IPS-15b (cell line): Measurements from ENCODE around the gene AMDHD2.

ENCODE experiments used
- H3K27me3 ChIP-seq: one replicate; pipeline ENCODE4 v1.6.1; 2013; ENCODE audit warnings: low read length; ENCODE audit not compliant: control insufficient read depth, insufficient read depth
- H3K36me3 ChIP-seq: one replicate; pipeline ENCODE4 v1.6.1; 2013; ENCODE audit warnings: low read length; ENCODE audit not compliant: control insufficient read depth, insufficient read depth
- H3K4me1 ChIP-seq: one replicate; pipeline ENCODE4 v1.6.1; 2013; ENCODE audit warnings: mild to moderate bottlenecking, low read length; ENCODE audit not compliant: control insufficient read depth, insufficient read depth
- H3K4me3 ChIP-seq: one replicate; pipeline ENCODE4 v1.5.1; 2013; ENCODE audit warnings: low read depth, low read length
- H3K9ac ChIP-seq: one replicate; pipeline ENCODE4 v1.6.1; 2013; ENCODE audit warnings: low read depth, mild to moderate bottlenecking, low read length
- H3K9me3 ChIP-seq: one replicate; pipeline ENCODE4 v1.6.1; 2013; ENCODE audit warnings: mild to moderate bottlenecking, low read length; ENCODE audit not compliant: control insufficient read depth, insufficient read depth

The AMDHD2 gene

GRCh38 chr16:2507052-2507659 is 13.0 kb upstream of the AMDHD2 start:
- Histone ChIP-seq H3K9me3 (no peaks in the 10 kb centered on the region), H3K27me3 (no peaks in the 10 kb centered on the region), H3K36me3 (no peaks in the 10 kb centered on the region), H3K4me1 (no peaks in the 10 kb centered on the region), H3K9ac (no peak overlapping the region), H3K4me3 (no peak overlapping the region)

- H3K36me3 ChIP-seq, result no peaks in the 10 kb centered on the region
- peaks cover under 1% of the 10 kb centered on the region for H3K4me1 ChIP-seq
Observed at GRCh38 chr16:2507665-2508064, 12.5 kb upstream of the AMDHD2 start.

GRCh38 chr16:2508722-2509400 is 11.3 kb upstream of the AMDHD2 start:
- Histone ChIP-seq H3K9ac (no peak overlapping the region), H3K4me3 (no peak overlapping the region), H3K9me3 (no peaks in the 10 kb centered on the region), H3K36me3 (no peaks in the 10 kb centered on the region), H3K4me1 (peaks cover 6% of the 10 kb centered on the region), H3K27me3 (no peaks in the 10 kb centered on the region)

More at GRCh38 chr16:2507665-2508064, 12.5 kb upstream of the AMDHD2 start:
- no peaks in the 10 kb centered on the region for H3K27me3 ChIP-seq
- H3K9ac ChIP-seq, result no peak overlapping the region
- no peaks in the 10 kb centered on the region for H3K9me3 ChIP-seq
- H3K4me3 ChIP-seq, result no peak overlapping the region

- Histone ChIP-seq H3K4me1 (peaks cover 7% of the 10 kb centered on the region), H3K36me3 (no peaks in the 10 kb centered on the region), H3K9me3 (no peaks in the 10 kb centered on the region), H3K27me3 (no peaks in the 10 kb centered on the region), H3K4me3 (no peak overlapping the region), H3K9ac (no peak overlapping the region)
Observed at GRCh38 chr16:2511128-2511800, 8.9 kb upstream of the AMDHD2 start.

- no peak overlapping the region for H3K4me3 ChIP-seq
- H3K4me1 ChIP-seq, result peaks cover 8% of the 10 kb centered on the region
- no peak overlapping the region for H3K9ac ChIP-seq
- no peaks in the 10 kb centered on the region for H3K9me3 ChIP-seq
- H3K27me3 ChIP-seq, result no peaks in the 10 kb centered on the region
- H3K36me3 ChIP-seq, result no peaks in the 10 kb centered on the region
Observed at GRCh38 chr16:2511996-2512734, 8.0 kb upstream of the AMDHD2 start.

GRCh38 chr16:2512735-2513404 is 7.3 kb upstream of the AMDHD2 start:
- H3K36me3 ChIP-seq, result no peaks in the 10 kb centered on the region
- H3K4me3 ChIP-seq, result peak overlapping the region; percentile 71
- peak overlapping the region; percentile 81 for H3K9ac ChIP-seq
- H3K4me1 ChIP-seq, result peaks cover 8% of the 10 kb centered on the region
- no peaks in the 10 kb centered on the region for H3K27me3 ChIP-seq
- no peaks in the 10 kb centered on the region for H3K9me3 ChIP-seq

- H3K36me3 ChIP-seq, result no peaks in the 10 kb centered on the region
- peak within 1 kb of the TSS; percentile 84 for H3K4me3 ChIP-seq
- peaks cover 8% of the 10 kb centered on the region for H3K4me1 ChIP-seq
- peak within 1 kb of the TSS; percentile 87 for H3K9ac ChIP-seq
- H3K9me3 ChIP-seq, result no peaks in the 10 kb centered on the region
- H3K27me3 ChIP-seq, result no peaks in the 10 kb centered on the region
Observed at GRCh38 chr16:2513405-2514332, 6.5 kb upstream of the AMDHD2 start, which contains the start of gene ATP6V0C. Gene ATP6V0C (plus strand): TSS chr16:2513952. CDS start chr16:2514104, 152 bp downstream.

- Histone ChIP-seq H3K9ac (peak overlapping the region; percentile 87), H3K9me3 (no peaks in the 10 kb centered on the region), H3K27me3 (no peaks in the 10 kb centered on the region), H3K4me3 (peak overlapping the region; percentile 84), H3K4me1 (peaks cover 8% of the 10 kb centered on the region), H3K36me3 (no peaks in the 10 kb centered on the region)
Observed at GRCh38 chr16:2514333-2515179, 5.6 kb upstream of the AMDHD2 start.

- Histone ChIP-seq H3K4me1 (peaks cover 8% of the 10 kb centered on the region), H3K27me3 (no peaks in the 10 kb centered on the region), H3K36me3 (no peaks in the 10 kb centered on the region), H3K9me3 (no peaks in the 10 kb centered on the region), H3K4me3 (peak overlapping the region; percentile 84), H3K9ac (peak overlapping the region; percentile 87)
Observed at GRCh38 chr16:2515180-2515851, 4.9 kb upstream of the AMDHD2 start.
